ENCODE results near the gene AIG1. TPM values are rescaled to one million over a fixed set of nuclear protein-coding genes. Genes with fewer than 3 reads are reported as not detected.

The AIG1 gene
- total RNA-seq, 2 donors from 2014 or later: 5.7 to 7.4 TPM

- DNase-seq (ENCODE audit: low spot score) (no peak), ATAC-seq (peak in 1 of 2 donors; percentile 40)
- H3K27ac Mint-ChIP-seq: no peak overlapping the region
- H3K36me3 Mint-ChIP-seq: peaks cover 30% of the 10 kb centered on the region
- no peaks in the 10 kb centered on the region for H3K4me1 Mint-ChIP-seq (ENCODE audit: low read depth in 2 of 2)
- no peak overlapping the region for H3K4me3 Mint-ChIP-seq
- peaks cover 8% of the 10 kb centered on the region for H3K9me3 Mint-ChIP-seq
- no peaks in the 10 kb centered on the region for H3K27me3 Mint-ChIP-seq
Measured at GRCh38 chr6:143177706-143178105, 117.0 kb downstream of the AIG1 start.

DNA sequence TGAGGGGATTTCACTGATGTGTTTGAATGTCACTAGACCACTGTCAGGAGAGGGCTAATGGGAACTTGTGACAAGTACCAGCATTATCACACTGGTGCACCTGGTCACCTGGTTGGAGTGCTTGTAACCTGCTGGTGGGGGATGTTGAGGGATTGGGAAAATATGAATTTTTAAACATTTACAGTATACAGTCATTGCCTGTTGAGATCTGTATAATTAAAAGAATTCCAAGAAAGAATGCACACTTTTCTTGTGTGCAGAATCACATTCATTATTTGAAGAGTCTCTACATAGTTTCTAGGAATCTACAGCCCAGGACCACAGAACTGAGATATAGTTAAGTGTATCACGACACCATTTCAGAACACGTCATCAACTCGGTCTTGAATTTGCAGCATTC lies 118.4 kb downstream of the AIG1 start:
- no peak overlapping the region for H3K4me3 Mint-ChIP-seq
- no peak overlapping the region for H3K27ac Mint-ChIP-seq
- H3K27me3 Mint-ChIP-seq: no peaks in the 10 kb centered on the region
- DNase-seq (ENCODE audit: low spot score): no peak
- peaks cover 23% of the 10 kb centered on the region for H3K36me3 Mint-ChIP-seq
- no peaks in the 10 kb centered on the region for H3K4me1 Mint-ChIP-seq (ENCODE audit: low read depth in 2 of 2)
- H3K9me3 Mint-ChIP-seq: peaks cover 5% of the 10 kb centered on the region
- ATAC-seq: no peak

GRCh38 chr6:143179901-143180612 lies 119.4 kb downstream of the AIG1 start:
- H3K4me3 Mint-ChIP-seq: no peak overlapping the region
- H3K9me3 Mint-ChIP-seq: peaks cover 2% of the 10 kb centered on the region
- no peaks in the 10 kb centered on the region for H3K4me1 Mint-ChIP-seq (ENCODE audit: low read depth in 2 of 2)
- ATAC-seq (no peak), DNase-seq (ENCODE audit: low spot score) (no peak)
- no peaks in the 10 kb centered on the region for H3K27me3 Mint-ChIP-seq
- H3K27ac Mint-ChIP-seq: no peak overlapping the region
- H3K36me3 Mint-ChIP-seq: peaks cover 15% of the 10 kb centered on the region

- no peaks in the 10 kb centered on the region for H3K4me1 Mint-ChIP-seq (ENCODE audit: low read depth in 2 of 2)
- no peaks in the 10 kb centered on the region for H3K9me3 Mint-ChIP-seq
- DNase-seq (ENCODE audit: low spot score): no peak
- H3K27me3 Mint-ChIP-seq: no peaks in the 10 kb centered on the region
- no peak overlapping the region for H3K4me3 Mint-ChIP-seq
- ATAC-seq: no peak
- peaks cover 8% of the 10 kb centered on the region for H3K36me3 Mint-ChIP-seq
- no peak overlapping the region for H3K27ac Mint-ChIP-seq
Measured at GRCh38 chr6:143180826-143181225, 120.1 kb downstream of the AIG1 start.

GRCh38 chr6:143183666-143184065 lies 123.0 kb downstream of the AIG1 start:
- Mint-ChIP-seq H3K9me3 (no peaks in the 10 kb centered on the region), H3K36me3 (no peaks in the 10 kb centered on the region), H3K27ac (no peak overlapping the region), H3K4me3 (no peak overlapping the region), H3K4me1 (ENCODE audit: low read depth in 2 of 2) (no peaks in the 10 kb centered on the region), H3K27me3 (no peaks in the 10 kb centered on the region)
- no peak for DNase-seq (ENCODE audit: low spot score)
- ATAC-seq: no peak

- Mint-ChIP-seq H3K27me3 (no peaks in the 10 kb centered on the region), H3K4me3 (no peak overlapping the region), H3K4me1 (ENCODE audit: low read depth in 2 of 2) (no peaks in the 10 kb centered on the region), H3K36me3 (no peaks in the 10 kb centered on the region), H3K27ac (no peak overlapping the region), H3K9me3 (no peaks in the 10 kb centered on the region)
- DNase-seq (ENCODE audit: low spot score) (no peak), ATAC-seq (no peak)
Measured at GRCh38 chr6:143185288-143185687, 124.6 kb downstream of the AIG1 start.

- no peaks in the 10 kb centered on the region for H3K36me3 Mint-ChIP-seq
- no peaks in the 10 kb centered on the region for H3K27me3 Mint-ChIP-seq
- no peak overlapping the region for H3K27ac Mint-ChIP-seq
- H3K4me1 Mint-ChIP-seq (ENCODE audit: low read depth in 2 of 2): no peaks in the 10 kb centered on the region
- no peak for DNase-seq (ENCODE audit: low spot score)
- H3K9me3 Mint-ChIP-seq: no peaks in the 10 kb centered on the region
- no peak overlapping the region for H3K4me3 Mint-ChIP-seq
- no peak for ATAC-seq
Measured at GRCh38 chr6:143187238-143187923, 126.7 kb downstream of the AIG1 start.

- H3K9me3 Mint-ChIP-seq: no peaks in the 10 kb centered on the region
- DNase-seq (ENCODE audit: low spot score) (no peak), ATAC-seq (no peak)
- H3K4me3 Mint-ChIP-seq: no peak overlapping the region
- H3K27ac Mint-ChIP-seq: no peak overlapping the region
- no peaks in the 10 kb centered on the region for H3K27me3 Mint-ChIP-seq
- no peaks in the 10 kb centered on the region for H3K4me1 Mint-ChIP-seq (ENCODE audit: low read depth in 2 of 2)
- no peaks in the 10 kb centered on the region for H3K36me3 Mint-ChIP-seq
Measured at GRCh38 chr6:143188292-143188691, 127.6 kb downstream of the AIG1 start.

DNA sequence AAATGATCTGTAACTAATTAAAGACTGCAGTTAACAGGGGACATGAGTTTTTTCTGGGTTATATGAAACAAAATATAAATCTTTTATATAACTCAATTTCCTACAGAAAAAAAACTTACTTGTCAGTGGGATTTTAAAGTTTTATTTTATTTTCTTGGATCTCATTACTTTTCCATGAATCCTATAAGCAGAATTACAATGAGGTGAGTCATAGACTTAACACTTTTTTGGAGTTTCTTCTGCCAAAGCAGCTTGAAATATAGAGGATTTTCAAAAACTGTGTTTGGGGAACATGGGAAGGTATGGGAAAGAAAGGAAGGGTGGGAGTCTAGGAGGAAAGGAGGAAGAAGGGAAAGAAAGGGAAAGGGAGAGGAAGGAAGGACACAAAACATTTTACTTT lies 130.7 kb downstream of the AIG1 start:
- no peak overlapping the region for H3K27ac Mint-ChIP-seq
- H3K36me3 Mint-ChIP-seq: no peaks in the 10 kb centered on the region
- no peaks in the 10 kb centered on the region for H3K9me3 Mint-ChIP-seq
- H3K27me3 Mint-ChIP-seq: peaks cover 0 to 2% of the 10 kb centered on the region in 2 donors
- H3K4me1 Mint-ChIP-seq (ENCODE audit: low read depth in 2 of 2): no peaks in the 10 kb centered on the region
- no peak overlapping the region for H3K4me3 Mint-ChIP-seq
- ATAC-seq (no peak), DNase-seq (ENCODE audit: low spot score) (no peak)

DNA sequence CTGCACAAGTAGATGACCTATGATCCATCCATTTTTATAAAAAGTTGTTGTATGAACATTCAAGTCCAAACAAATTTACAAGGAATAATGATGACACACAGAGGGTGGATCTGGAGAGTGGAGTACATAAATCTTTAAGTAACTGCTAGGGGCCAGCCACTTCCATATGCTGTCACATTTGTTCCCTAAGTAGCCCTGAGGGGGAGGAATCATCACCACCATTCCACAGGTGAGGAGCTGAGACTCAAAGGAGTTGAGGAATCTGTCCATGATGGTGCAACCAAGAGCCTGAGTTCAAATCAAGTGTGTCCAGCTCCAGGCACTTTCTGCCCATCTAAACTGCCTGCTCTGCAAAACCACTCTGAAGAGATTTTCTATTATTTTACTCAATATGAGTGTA lies 132.1 kb downstream of the AIG1 start:
- Mint-ChIP-seq H3K4me1 (ENCODE audit: low read depth in 2 of 2) (no peaks in the 10 kb centered on the region), H3K27ac (no peak overlapping the region), H3K36me3 (no peaks in the 10 kb centered on the region), H3K4me3 (no peak overlapping the region), H3K27me3 (peaks cover 0 to 2% of the 10 kb centered on the region in 2 donors), H3K9me3 (no peaks in the 10 kb centered on the region)
- no peak for DNase-seq (ENCODE audit: low spot score)
- no peak for ATAC-seq

- Mint-ChIP-seq H3K27ac (no peak overlapping the region), H3K9me3 (no peaks in the 10 kb centered on the region), H3K4me1 (ENCODE audit: low read depth in 2 of 2) (no peaks in the 10 kb centered on the region), H3K27me3 (peaks cover 0 to 2% of the 10 kb centered on the region in 2 donors), H3K4me3 (no peak overlapping the region), H3K36me3 (no peaks in the 10 kb centered on the region)
- no peak for DNase-seq (ENCODE audit: low spot score)
- ATAC-seq: no peak
Measured at GRCh38 chr6:143193571-143194094, 132.9 kb downstream of the AIG1 start.

DNA sequence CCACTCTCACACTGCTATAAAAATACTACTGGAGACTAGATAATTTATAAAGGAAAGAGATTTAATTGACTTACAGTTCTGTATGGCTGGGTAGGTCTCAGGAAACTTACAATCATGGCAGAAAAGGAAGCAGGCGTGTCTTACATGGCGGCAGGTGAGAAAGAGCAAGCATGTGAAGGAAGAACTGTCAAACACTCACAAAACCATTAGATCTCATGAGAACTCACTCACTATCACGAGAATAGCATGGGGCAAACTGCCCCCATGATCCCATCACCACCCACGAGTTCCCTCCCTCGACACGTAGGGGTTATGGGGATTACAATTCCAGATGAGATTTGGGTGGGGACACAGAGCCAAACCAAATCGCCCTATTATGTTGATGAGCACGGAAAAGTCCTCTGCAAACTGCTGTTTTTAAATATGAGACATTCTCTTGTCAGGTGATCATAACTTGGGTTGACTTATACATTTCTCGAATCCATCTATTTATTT lies 133.5 kb downstream of the AIG1 start:
- H3K9me3 Mint-ChIP-seq: no peaks in the 10 kb centered on the region
- H3K27me3 Mint-ChIP-seq: peaks cover 0 to 2% of the 10 kb centered on the region in 2 donors
- ATAC-seq (no peak), DNase-seq (ENCODE audit: low spot score) (no peak)
- no peaks in the 10 kb centered on the region for H3K36me3 Mint-ChIP-seq
- no peaks in the 10 kb centered on the region for H3K4me1 Mint-ChIP-seq (ENCODE audit: low read depth in 2 of 2)
- H3K27ac Mint-ChIP-seq: no peak overlapping the region
- no peak overlapping the region for H3K4me3 Mint-ChIP-seq

DNA sequence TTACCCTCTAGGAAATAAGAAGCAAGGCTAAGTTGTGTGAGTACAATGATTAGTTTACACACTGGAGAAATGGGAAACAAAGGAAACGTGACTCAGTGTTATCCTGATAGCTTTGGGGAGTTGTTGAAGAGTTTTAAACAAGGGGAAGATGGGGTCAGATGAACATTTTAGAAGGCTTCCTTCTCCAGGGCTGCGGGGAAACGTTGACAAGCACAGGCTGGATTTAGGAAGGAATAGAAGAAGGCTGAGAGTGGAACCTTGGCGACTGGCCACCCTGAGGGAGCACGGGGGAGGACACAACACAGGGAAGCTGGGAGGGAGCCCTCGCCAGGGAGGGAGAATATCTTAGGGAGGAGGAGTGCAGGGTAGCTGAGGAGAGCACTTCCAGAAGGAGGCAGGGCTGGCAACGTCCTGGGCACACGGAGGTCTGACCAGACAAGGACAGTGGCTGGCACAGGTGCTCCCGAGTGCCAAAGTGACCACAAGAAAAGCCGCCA lies 134.7 kb downstream of the AIG1 start:
- Mint-ChIP-seq H3K4me1 (ENCODE audit: low read depth in 2 of 2) (no peaks in the 10 kb centered on the region), H3K27ac (no peak overlapping the region), H3K9me3 (no peaks in the 10 kb centered on the region), H3K27me3 (peaks cover under 1 to 2% of the 10 kb centered on the region in 2 donors), H3K4me3 (no peak overlapping the region), H3K36me3 (no peaks in the 10 kb centered on the region)
- no peak for ATAC-seq
- DNase-seq (ENCODE audit: low spot score): no peak

DNA sequence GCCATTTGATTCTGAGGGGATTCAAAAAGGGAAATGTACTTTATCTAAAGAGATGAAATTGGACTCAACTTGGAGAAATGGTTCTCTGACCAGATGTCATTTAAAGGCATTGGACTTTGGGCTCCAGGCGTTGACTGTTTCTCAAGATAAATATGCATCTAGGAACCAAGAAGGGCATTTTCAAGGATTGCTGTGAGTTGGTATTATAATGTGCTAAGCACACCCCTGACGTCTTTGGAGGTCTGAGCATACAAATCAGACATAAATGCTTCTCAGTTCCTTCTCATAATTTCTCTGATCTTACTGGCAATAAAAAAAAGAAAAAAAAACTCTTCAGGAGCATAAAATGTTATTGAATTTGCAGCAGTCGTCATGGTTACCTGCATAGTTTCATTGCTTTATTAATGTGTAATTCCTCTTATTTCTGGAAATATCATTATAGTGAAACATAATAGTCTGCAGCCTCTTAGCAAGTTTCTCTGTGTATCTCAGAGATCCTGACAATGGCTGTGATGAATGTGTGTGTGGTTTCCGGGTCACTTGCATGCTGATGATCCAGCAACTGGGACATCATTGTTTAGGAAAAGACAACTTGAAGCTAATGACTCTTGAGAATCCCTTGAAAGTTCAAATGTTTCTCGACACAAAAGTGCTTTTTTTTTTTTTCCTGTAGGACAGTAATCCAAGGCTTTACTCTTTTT lies 136.0 kb downstream of the AIG1 start:
- H3K27ac Mint-ChIP-seq: no peak overlapping the region
- ATAC-seq (no peak), DNase-seq (ENCODE audit: low spot score) (no peak)
- H3K4me3 Mint-ChIP-seq: no peak overlapping the region
- H3K27me3 Mint-ChIP-seq: peaks cover 2 to 6% of the 10 kb centered on the region in 2 donors
- H3K4me1 Mint-ChIP-seq (ENCODE audit: low read depth in 2 of 2): no peaks in the 10 kb centered on the region
- H3K9me3 Mint-ChIP-seq: no peaks in the 10 kb centered on the region
- H3K36me3 Mint-ChIP-seq: no peaks in the 10 kb centered on the region

Measured in natural killer cell treated with Interleukin-12 subunit alpha and Interleukin-12 subunit beta and Interleukin-15 and Interleukin-18, amount 100 ng/mL, for 72 hours (primary cell).